SK-N-SH treated with all-trans-retinoic acid at 6 μM for 48 hours (cell line): Measurements from ENCODE around the gene ANK3.

Source experiments
- ARNTL ChIP-seq: fragments of 450-650 bp; formaldehyde crosslinking; IDR thresholded peaks from 2 replicates; pipeline ENCODE4 v1.5.0; 2020; ENCODE audit warnings: low read depth, mild to moderate bottlenecking, moderate library complexity, borderline replicate concordance
- CSRNP3 ChIP-seq: fragments of 250-450 bp; sonication (Bioruptor Pico); IDR thresholded peaks from 2 replicates; pipeline ENCODE4 v1.5.1; 2021; ENCODE audit warnings: mild to moderate bottlenecking, moderate library complexity
- ESRRG ChIP-seq: fragments of 250-450 bp; sonication (Bioruptor Pico); IDR thresholded peaks from 2 replicates; pipeline ENCODE4 v1.6.1; 2021; ENCODE audit warnings: mild to moderate bottlenecking
- GLIS3 ChIP-seq: fragments of 250-450 bp; sonication (Bioruptor Pico); IDR thresholded peaks from 2 replicates; pipeline ENCODE4 v1.5.0; 2020; ENCODE audit warnings: mild to moderate bottlenecking, moderate library complexity
- ISL1 ChIP-seq: fragments of 250-450 bp; sonication (Bioruptor Pico); IDR thresholded peaks from 2 replicates; pipeline ENCODE4 v2.1.2; 2022; ENCODE audit warnings: mild to moderate bottlenecking, moderate library complexity
- OSR1 ChIP-seq: fragments of 250-450 bp; sonication (Bioruptor Pico); IDR thresholded peaks from 2 replicates; pipeline ENCODE4 v1.8.0; 2022; ENCODE audit warnings: moderate library complexity, mild to moderate bottlenecking, inconsistent platforms
- PATZ1 ChIP-seq: fragments of 250-450 bp; sonication (Bioruptor Pico); IDR thresholded peaks from 2 replicates; pipeline ENCODE4 v1.8.0; 2020; ENCODE audit warnings: mild to moderate bottlenecking, moderate library complexity, borderline replicate concordance
- POU6F1 ChIP-seq: fragments of 250-450 bp; sonication (Bioruptor Pico); IDR thresholded peaks from 2 replicates; pipeline ENCODE4 v1.8.0; 2021; ENCODE audit warnings: low read depth, mild to moderate bottlenecking, moderate library complexity, borderline replicate concordance
- PPARA ChIP-seq: fragments of 250-450 bp; sonication (Bioruptor Pico); IDR thresholded peaks from 2 replicates; pipeline ENCODE4 v1.5.0; 2020; ENCODE audit warnings: mild to moderate bottlenecking, borderline replicate concordance
- RARB ChIP-seq: fragments of 250-450 bp; sonication (Bioruptor Pico); IDR thresholded peaks from 2 replicates; pipeline ENCODE4 v1.8.0; 2021; ENCODE audit warnings: mild to moderate bottlenecking, moderate library complexity
- ZFP3 ChIP-seq: fragments of 250-450 bp; sonication (Bioruptor Pico); IDR thresholded peaks from 2 replicates; pipeline ENCODE4 v1.5.0; 2020; ENCODE audit warnings: mild to moderate bottlenecking, moderate library complexity
- ZFP30 ChIP-seq: fragments of 450-650 bp; formaldehyde crosslinking; IDR thresholded peaks from 2 replicates; pipeline ENCODE4 v1.5.0; 2022; ENCODE audit warnings: mild to moderate bottlenecking, moderate library complexity
- ZNF70 ChIP-seq: fragments of 450-650 bp; formaldehyde crosslinking; IDR thresholded peaks from 2 replicates; pipeline ENCODE4 v1.5.0; 2020; ENCODE audit warnings: mild to moderate bottlenecking, moderate library complexity
- ZNF8 ChIP-seq: fragments of 450-650 bp; formaldehyde crosslinking; IDR thresholded peaks from 2 replicates; pipeline ENCODE4 v1.5.0; 2020; ENCODE audit warnings: mild to moderate bottlenecking, moderate library complexity

- TF ChIP-seq ZNF8 (no peak), CSRNP3 (no peak), PATZ1 (CRISPR knock-in tag) (no peak), ZFP30 (CRISPR knock-in tag) (no peak), OSR1 (CRISPR knock-in tag) (no peak), PPARA (CRISPR knock-in tag) (no peak), RARB (CRISPR knock-in tag) (no peak), ISL1 (no peak), ESRRG (CRISPR knock-in tag) (no peak), ARNTL (CRISPR knock-in tag) (no peak), POU6F1 (CRISPR knock-in tag) (no peak), ZFP3 (no peak), GLIS3 (CRISPR knock-in tag) (no peak), ZNF70 (CRISPR knock-in tag) (no peak)
These were observed 9.7 kb upstream of the ANK3 start for GRCh38 chr10:60399328-60399727.
